HG02840 (cell line): ENCODE results near the gene RASGRP3.

ENCODE experiments used
- ATAC-seq: cut with Tn5 transposase; IDR thresholded peaks from one replicate; pipeline ENCODE4 v1.9.1; 2021; ENCODE audit warnings: mild to moderate bottlenecking, moderate library complexity, moderate number of reproducible peaks; ENCODE audit not compliant: unreplicated experiment, low FRiP score

RASGRP3 gene

GRCh38 chr2:33516456-33516995, 40.1 kb downstream of the RASGRP3 start:
- ATAC-seq, result no peak

GRCh38 chr2:33518200-33518599, 41.8 kb downstream of the RASGRP3 start:
- ATAC-seq, result no peak

- no peak for ATAC-seq
These were observed 42.5 kb downstream of the RASGRP3 start for GRCh38 chr2:33518929-33519328.

GRCh38 chr2:33521791-33522281, 45.4 kb downstream of the RASGRP3 start:
- ATAC-seq, result no peak

GRCh38 chr2:33522576-33522975, 46.1 kb downstream of the RASGRP3 start:
- no peak for ATAC-seq

- ATAC-seq, result no peak
These were observed 49.2 kb downstream of the RASGRP3 start for GRCh38 chr2:33525666-33526065.

- ATAC-seq, result no peak
These were observed 49.7 kb downstream of the RASGRP3 start for GRCh38 chr2:33526132-33526531.

- ATAC-seq, result no peak
These were observed 50.5 kb downstream of the RASGRP3 start for GRCh38 chr2:33526921-33527320.

GRCh38 chr2:33528441-33528950, 52.0 kb downstream of the RASGRP3 start:
- ATAC-seq, result no peak

- ATAC-seq, result no peak
These were observed 53.5 kb downstream of the RASGRP3 start for GRCh38 chr2:33529771-33530481.

GRCh38 chr2:33530690-33531548, 54.5 kb downstream of the RASGRP3 start:
- ATAC-seq, result no peak

- no peak for ATAC-seq
These were observed 55.2 kb downstream of the RASGRP3 start for GRCh38 chr2:33531549-33532059.

- ATAC-seq, result no peak
These were observed 55.7 kb downstream of the RASGRP3 start for GRCh38 chr2:33532146-33532545.

- no peak for ATAC-seq
These were observed 56.5 kb downstream of the RASGRP3 start for GRCh38 chr2:33532966-33533365.

- no peak for ATAC-seq
These were observed 59.0 kb downstream of the RASGRP3 start for GRCh38 chr2:33535421-33535820.

- no peak for ATAC-seq
These were observed 64.8 kb downstream of the RASGRP3 start for GRCh38 chr2:33541243-33541642.

- no peak for ATAC-seq
These were observed 73.8 kb downstream of the RASGRP3 start for GRCh38 chr2:33550206-33550605.

- ATAC-seq, result no peak
These were observed 76.5 kb downstream of the RASGRP3 start for GRCh38 chr2:33552758-33553461.

- no peak for ATAC-seq
These were observed 79.2 kb downstream of the RASGRP3 start for GRCh38 chr2:33555681-33556080.

- ATAC-seq, result no peak
These were observed 82.9 kb downstream of the RASGRP3 start for GRCh38 chr2:33559328-33559727.
